HepG2 (cell line): ENCODE measurements around the gene STK10. TPM values are rescaled to one million over a fixed set of nuclear protein-coding genes. Genes with fewer than 3 reads are reported as not detected.

ENCODE experiments used
- ATM ChIP-seq: fragments of 450-650 bp; IDR thresholded peaks from 2 replicates; pipeline ENCODE4 v1.7.1; 2017; ENCODE audit warnings: mild to moderate bottlenecking, borderline replicate concordance
- BORCS8-MEF2B ChIP-seq: sonication (generic); formaldehyde crosslinking; IDR thresholded peaks from 2 replicates; pipeline ENCODE4 v1.8.0; 2022; ENCODE audit warnings: mild to moderate bottlenecking, missing genetic modification reagents
- EEA1 ChIP-seq: sonication (generic); formaldehyde crosslinking; IDR thresholded peaks from 2 replicates; pipeline ENCODE4 v1.5.1; 2020; ENCODE audit warnings: mild to moderate bottlenecking, missing genetic modification reagents, borderline replicate concordance
- EP300 ChIP-seq, 3 experiments: sonication (generic) in 1 of 3; formaldehyde crosslinking in 1 of 3; IDR thresholded peaks; 2 replicates each; pipeline versions ENCODE4 v1.5.1 to v1.6.1; 2011 to 2020; ENCODE audit warnings: low read depth in 2 of 3, low read length in 2 of 3, borderline replicate concordance in 1 of 3, improper control_type of control experiment in 1 of 3, mild to moderate bottlenecking in 1 of 3, missing genetic modification reagents in 1 of 3, moderate library complexity in 1 of 3
- FOXP1 ChIP-seq, 2 experiments: fragments of 450-650 bp in 1 of 2; IDR thresholded peaks; 2 replicates each; pipeline ENCODE4 v1.6.1; 2017 to 2018; ENCODE audit warnings: antibody characterized with exemption in 1 of 2
- IRF9 ChIP-seq: sonication (generic); formaldehyde crosslinking; IDR thresholded peaks from 2 replicates; pipeline ENCODE4 v1.8.0; 2022; ENCODE audit warnings: missing genetic modification reagents, mild to moderate bottlenecking, borderline replicate concordance
- KDM5B ChIP-seq: sonication (generic); formaldehyde crosslinking; IDR thresholded peaks from 2 replicates; pipeline ENCODE4 v1.4.0; 2020; ENCODE audit warnings: missing genetic modification reagents, mild to moderate bottlenecking, borderline replicate concordance
- POLR2AphosphoS2 ChIP-seq: IDR thresholded peaks from 2 replicates; pipeline ENCODE4 v1.6.1; 2011; ENCODE audit warnings: low read depth, low read length, improper control_type of control experiment
- SNAI1 ChIP-seq: sonication (generic); formaldehyde crosslinking; IDR thresholded peaks from 2 replicates; pipeline ENCODE4 v1.5.0; 2020; ENCODE audit warnings: mild to moderate bottlenecking, missing genetic modification reagents, borderline replicate concordance
- U2AF2 ChIP-seq: fragments of 200-400 bp; formaldehyde crosslinking; IDR thresholded peaks from 2 replicates; pipeline ENCODE4 v1.6.1; 2017; ENCODE audit warnings: low read depth, mild to moderate bottlenecking, low read length
- ZHX1 ChIP-seq: sonication (generic); formaldehyde crosslinking; IDR thresholded peaks from 2 replicates; pipeline ENCODE4 v1.8.1; 2022; ENCODE audit warnings: low read depth, mild to moderate bottlenecking, missing genetic modification reagents
- ZNF136 ChIP-seq: sonication (generic); formaldehyde crosslinking; IDR thresholded peaks from 2 replicates; pipeline ENCODE4 v1.8.1; 2022; ENCODE audit warnings: low read depth, mild to moderate bottlenecking, moderate library complexity, missing genetic modification reagents
- ZNF180 ChIP-seq: sonication (generic); formaldehyde crosslinking; IDR thresholded peaks from 2 replicates; pipeline ENCODE4 v1.4.0; 2020; ENCODE audit warnings: low read depth, missing genetic modification reagents, borderline replicate concordance
- ZNF234 ChIP-seq: sonication (generic); formaldehyde crosslinking; conservative IDR thresholded peaks from 2 replicates; pipeline ENCODE4 v1.5.1; 2020; ENCODE audit warnings: mild to moderate bottlenecking, missing genetic modification reagents
- ZNF280B ChIP-seq: sonication (generic); formaldehyde crosslinking; IDR thresholded peaks from 2 replicates; pipeline ENCODE4 v1.5.0; 2020; ENCODE audit warnings: missing genetic modification reagents, mild to moderate bottlenecking, borderline replicate concordance
- ZNF3 ChIP-seq: IDR thresholded peaks from 2 replicates; pipeline ENCODE4 v1.7.0; 2017; ENCODE audit warnings: inconsistent platforms
- ZNF720 ChIP-seq: sonication (generic); formaldehyde crosslinking; IDR thresholded peaks from 2 replicates; pipeline ENCODE4 v1.4.0; 2020; ENCODE audit warnings: missing genetic modification reagents
- polyA plus RNA-seq, 8 experiments: library from polyadenylated mRNA; depleted of rRNA in 3 of 8; stranded (reverse) in 7 of 8; unstranded in 1 of 8; fragments of >200 nt; fragmentation: Illumina TruSeq in 4 of 8; extraction: Trizol in 4 of 8; gene quantifications; 2 replicates each; pipeline versions ENCODE4 v1.2.1 to v1.2.3, GENCODE V29; 2011 to 2016; ENCODE audit warnings: low read depth in 4 of 8, missing spikeins in 1 of 8, mixed read lengths in 1 of 8; ENCODE audit not compliant: insufficient read depth in 1 of 8
- total RNA-seq, 5 experiments: library from RNA; depleted of rRNA; stranded (reverse); fragments of >200 nt; fragmentation: Illumina TruSeq; extraction: Trizol; gene quantifications; 2 replicates each; pipeline ENCODE4 v1.2.3, GENCODE V29; 2016; ENCODE audit warnings: low read depth in 1 of 5
- TF ChIP-seq, protein P1 (sequence below): sonication (generic); formaldehyde crosslinking; IDR thresholded peaks from 2 replicates; pipeline ENCODE4 v1.5.0; 2020; ENCODE audit warnings: missing genetic modification reagents
- TF ChIP-seq, protein P2 (sequence below): IDR thresholded peaks from 2 replicates; pipeline ENCODE4 v1.6.1; 2016; ENCODE audit warnings: missing biosample characterization, missing genetic modification reagents, low read depth

STK10 gene
- total and polyA plus RNA-seq, 2 of the 13 experiments (the other 11 are each of a cell fraction or from before 2014, with no cell fraction given): 7.0 to 7.2 TPM

DNA sequence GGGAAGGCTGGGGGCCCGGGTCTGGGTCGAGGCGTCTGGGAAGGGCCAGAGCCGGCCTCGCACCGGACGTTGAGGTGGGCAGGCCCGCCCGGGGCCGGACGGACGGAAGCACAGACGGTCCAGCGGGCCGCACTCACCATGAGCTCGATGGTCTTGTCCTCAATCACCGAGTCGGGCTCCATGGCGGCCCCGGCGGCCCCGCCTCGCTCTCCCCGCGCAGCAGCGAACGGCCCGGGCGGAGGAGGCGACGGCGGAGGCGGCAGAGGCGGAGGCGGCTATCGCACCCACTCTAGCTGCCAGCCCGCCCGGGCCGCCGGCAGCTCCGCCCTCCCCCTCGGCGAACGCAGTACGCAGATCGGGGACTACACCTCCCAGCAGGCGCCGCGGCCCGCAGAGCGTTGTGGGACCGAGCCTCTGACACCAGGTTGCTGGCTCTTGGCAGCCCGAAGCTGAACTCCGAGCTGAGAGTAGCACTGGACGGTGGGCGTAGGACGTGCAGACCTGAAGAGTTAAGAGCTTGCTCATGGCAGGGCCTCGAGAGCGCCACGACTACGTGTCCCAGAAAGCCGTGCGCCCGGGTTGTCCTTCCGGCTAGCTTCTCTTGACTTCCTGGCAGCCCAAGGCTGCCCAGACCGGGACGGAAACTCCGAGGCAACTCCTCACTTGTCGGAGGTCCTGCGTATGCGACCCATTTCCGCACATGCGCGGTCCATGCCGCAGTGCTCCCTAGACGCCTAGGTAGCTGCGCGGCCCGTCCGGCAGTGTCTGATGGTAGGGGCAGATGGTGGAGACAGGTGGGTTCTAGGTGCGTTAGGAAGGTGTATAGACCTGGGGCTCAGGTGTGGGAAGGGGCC is 181.5 kb downstream of the STK10 start, which contains the start of gene FBXW11 (continued):
- TF ChIP-seq ZNF180 (CRISPR knock-in tag): no peak
- 0 out of 2 replicates have a peak, but pooled peaks have one; percentile 64 for TF ChIP-seq BORCS8-MEF2B
- no peak for TF ChIP-seq ATM
- TF ChIP-seq, protein P1, sequence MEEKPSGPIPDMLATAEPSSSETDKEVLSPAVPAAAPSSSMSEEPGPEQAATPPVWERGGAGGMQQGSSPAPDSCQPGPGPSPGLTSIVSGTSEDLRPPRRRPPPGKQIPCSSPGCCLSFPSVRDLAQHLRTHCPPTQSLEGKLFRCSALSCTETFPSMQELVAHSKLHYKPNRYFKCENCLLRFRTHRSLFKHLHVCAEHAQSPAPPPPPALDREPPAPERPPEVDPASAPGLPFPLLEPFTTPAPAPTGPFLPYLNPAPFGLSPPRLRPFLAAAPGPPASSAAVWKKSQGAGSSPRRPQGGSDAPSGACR (CRISPR knock-in tag): 0 out of 2 replicates have a peak, but pooled peaks have one; percentile 24
- no peak for TF ChIP-seq EP300 (IDR thresholded peaks at IDR 0.05; ENCODE audit: low read depth in 2 of 2, low read length in 2 of 2)
- TF ChIP-seq EP300 (CRISPR knock-in tag; IDR thresholded peaks at IDR 0.05; ENCODE audit: borderline replicate concordance): no peak
- TF ChIP-seq ZNF720 (CRISPR knock-in tag): no peak
- TF ChIP-seq FOXP1 (IDR thresholded peaks at IDR 0.05): no peak
- TF ChIP-seq FOXP1 (CRISPR knock-in tag; IDR thresholded peaks at IDR 0.05): no peak
- no peak for TF ChIP-seq EEA1 (CRISPR knock-in tag)
- TF ChIP-seq SNAI1 (CRISPR knock-in tag): 0 out of 2 replicates have a peak, but pooled peaks have one; percentile 63
- no peak for TF ChIP-seq ZHX1
- no peak for TF ChIP-seq ZNF136 (CRISPR knock-in tag)
- peak; percentile 29; the same call in 1 of the 2 replicates for TF ChIP-seq KDM5B (CRISPR knock-in tag)
- no peak for TF ChIP-seq U2AF2
- peak; percentile 17; the same call in 1 of the 2 replicates for TF ChIP-seq IRF9
- TF ChIP-seq, protein P2, sequence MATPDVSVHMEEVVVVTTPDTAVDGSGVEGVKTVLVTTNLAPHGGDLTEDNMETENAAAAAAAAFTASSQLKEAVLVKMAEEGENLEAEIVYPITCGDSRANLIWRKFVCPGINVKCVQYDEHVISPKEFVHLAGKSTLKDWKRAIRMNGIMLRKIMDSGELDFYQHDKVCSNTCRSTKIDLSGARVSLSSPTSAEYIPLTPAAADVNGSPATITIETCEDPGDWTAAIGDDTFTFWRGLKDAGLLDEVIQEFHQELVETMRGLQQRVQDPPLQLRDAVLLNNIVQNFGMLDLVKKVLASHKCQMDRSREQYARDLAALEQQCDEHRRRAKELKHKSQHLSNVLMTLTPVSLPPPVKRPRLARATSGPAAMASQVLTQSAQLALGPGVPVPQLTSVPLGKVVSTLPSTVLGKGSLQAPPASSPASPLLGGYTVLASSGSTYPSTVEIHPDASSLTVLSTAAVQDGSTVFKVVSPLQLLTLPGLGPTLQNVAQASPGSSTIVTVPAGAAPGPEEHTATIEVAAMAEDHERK (CRISPR knock-in tag): 0 out of 2 replicates have a peak, but pooled peaks have one; percentile 43
- TF ChIP-seq ZNF234: 0 out of 2 replicates have a peak, but pooled peaks have one; percentile 73
- TF ChIP-seq ZNF280B (CRISPR knock-in tag): 0 out of 2 replicates have a peak, but pooled peaks have one; percentile 32
- TF ChIP-seq ZNF3 (CRISPR knock-in tag): no peak
- no peak for TF ChIP-seq POLR2AphosphoS2
